ENCODE data around the gene OR2B2.
"Not testable (repeated sequence)": the region's sequence is repeated elsewhere in the genome, so short reads cannot be mapped to it uniquely, and the experiment has no call there.

OR2B2 gene

GRCh38 chr6:27911956-27912446, at the start of gene OR2B2:
TSS of gene OR2B2 (minus strand) at chr6:27912396. CDS start at chr6:27912319, 77 bp downstream.
- no peak for DNase-seq (ENCODE audit: low spot score)

DNA sequence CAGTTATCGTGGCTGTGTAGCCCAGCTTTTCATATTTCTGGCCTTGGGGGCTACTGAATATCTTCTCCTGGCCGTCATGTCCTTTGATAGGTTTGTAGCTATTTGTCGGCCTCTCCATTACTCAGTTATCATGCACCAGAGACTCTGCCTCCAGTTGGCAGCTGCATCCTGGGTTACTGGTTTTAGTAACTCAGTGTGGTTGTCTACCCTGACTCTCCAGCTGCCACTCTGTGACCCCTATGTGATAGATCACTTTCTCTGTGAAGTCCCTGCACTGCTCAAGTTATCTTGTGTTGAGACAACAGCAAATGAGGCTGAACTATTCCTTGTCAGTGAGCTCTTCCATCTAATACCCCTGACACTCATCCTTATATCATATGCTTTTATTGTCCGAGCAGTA, 45.3 kb upstream of the OR2B2 start:
- DNase-seq (ENCODE audit: low spot score), result no peak

DNA sequence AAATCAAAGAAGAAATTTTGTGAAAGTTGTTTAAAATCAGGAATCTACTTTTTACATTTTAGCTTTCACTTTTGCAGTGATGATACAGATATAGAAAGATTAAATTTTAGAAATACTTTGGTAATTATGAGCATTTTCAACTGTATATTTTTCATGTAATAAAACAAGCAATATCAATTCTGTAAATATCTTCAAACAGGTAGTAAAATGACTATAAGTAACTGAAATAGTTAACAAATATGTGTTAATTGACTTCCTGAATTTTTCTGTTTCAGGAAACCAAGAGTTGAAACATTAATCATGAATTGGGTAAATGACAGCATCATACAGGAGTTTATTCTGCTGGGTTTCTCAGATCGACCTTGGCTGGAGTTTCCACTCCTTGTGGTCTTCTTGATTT, 44.7 kb upstream of the OR2B2 start, which contains the start of gene OR2B6:
OR2B6 (plus strand) TSS at position 301 of the 400 bp plus-strand sequence; CDS start at position 301, 0 bp downstream.
- no peak for DNase-seq (ENCODE audit: low spot score)

- no peak for DNase-seq (ENCODE audit: low spot score)
These were observed 38.8 kb upstream of the OR2B2 start for GRCh38 chr6:27951040-27951439.

GRCh38 chr6:27948237-27948636, 36.0 kb upstream of the OR2B2 start:
- DNase-seq (ENCODE audit: low spot score), result no peak

DNA sequence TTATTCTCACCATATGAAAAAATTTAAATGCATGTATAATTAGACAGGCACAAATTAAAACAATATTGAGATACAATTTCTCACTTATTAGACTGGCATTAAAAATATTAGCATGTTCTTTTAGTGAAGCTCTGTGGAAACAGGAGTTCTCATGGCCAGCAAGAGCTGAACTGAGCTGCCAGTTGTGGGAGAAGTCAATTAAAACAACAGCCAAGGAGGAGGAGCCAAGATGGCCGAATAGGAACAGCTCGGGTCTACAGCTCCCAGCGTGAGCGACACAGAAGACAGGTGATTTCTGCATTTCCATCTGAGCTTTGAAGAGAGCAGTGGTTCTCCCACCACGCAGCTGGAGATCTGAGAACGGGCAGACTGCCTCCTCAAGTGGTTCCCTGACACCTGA, 30.9 kb upstream of the OR2B2 start:
- not testable (repeated sequence) for DNase-seq (ENCODE audit: low spot score)

- no peak for DNase-seq (ENCODE audit: low spot score)
These were observed 28.6 kb upstream of the OR2B2 start for GRCh38 chr6:27940766-27941165.

DNA sequence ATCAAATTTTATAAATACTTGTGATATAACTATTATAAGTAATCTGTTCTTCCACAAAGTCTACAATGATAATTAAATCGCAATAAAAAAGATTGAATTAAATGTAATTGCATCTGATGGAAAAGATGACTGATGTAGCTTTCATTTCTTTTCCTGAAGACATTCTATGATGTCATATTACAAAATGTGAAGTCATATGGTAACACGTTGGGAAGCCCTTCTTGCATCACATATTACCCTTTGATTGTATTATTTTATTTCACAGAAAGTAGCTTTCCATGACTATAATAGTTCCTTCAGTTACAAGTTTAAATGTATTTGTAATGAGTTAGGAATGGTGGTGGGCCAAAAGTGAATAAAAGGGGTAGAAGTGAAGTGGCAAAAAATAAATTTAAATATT, 19.0 kb upstream of the OR2B2 start:
- no peak for DNase-seq (ENCODE audit: low spot score)

DNA sequence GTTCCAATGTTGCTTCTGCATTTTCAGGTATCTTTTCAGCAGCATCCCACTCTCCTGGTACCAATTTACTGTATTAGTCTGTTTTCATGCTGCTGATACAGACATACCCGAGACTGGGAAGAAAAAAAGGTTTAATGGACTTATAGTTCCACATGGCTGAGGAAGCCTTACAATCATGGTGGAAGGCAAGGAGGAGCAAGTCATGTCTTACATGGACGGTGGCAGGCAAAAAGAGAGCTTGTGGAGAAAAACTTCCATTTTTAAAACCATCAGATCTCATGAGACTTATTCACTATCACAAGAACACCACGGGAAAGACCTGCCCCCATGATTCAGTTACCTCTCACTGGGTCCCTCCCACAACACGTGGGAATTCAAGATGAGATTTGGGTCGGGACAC, 17.7 kb upstream of the OR2B2 start:
- DNase-seq (ENCODE audit: low spot score), result not testable (repeated sequence)

GRCh38 chr6:27928041-27928440, 15.8 kb upstream of the OR2B2 start:
- not testable (repeated sequence) for DNase-seq (ENCODE audit: low spot score)

DNA sequence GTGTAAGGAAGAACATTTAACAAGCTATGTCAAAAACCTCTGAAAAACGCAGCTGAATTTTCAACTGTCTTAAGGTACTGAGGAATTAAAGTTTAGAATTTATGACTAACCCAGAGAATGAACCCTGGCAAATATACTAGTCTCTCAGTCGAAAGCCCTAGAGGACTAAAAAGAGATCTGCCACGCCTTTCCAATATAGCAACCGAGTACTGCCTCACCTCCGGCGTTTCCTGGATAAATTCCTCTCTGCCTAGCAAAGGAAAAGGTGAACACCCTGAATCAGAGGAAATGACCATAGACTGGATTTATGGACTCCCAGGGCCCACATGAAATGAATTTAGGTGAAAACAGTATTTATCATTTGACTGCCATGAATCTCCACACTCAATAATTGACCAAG, 12.0 kb upstream of the OR2B2 start:
- no peak for DNase-seq (ENCODE audit: low spot score)

DNA sequence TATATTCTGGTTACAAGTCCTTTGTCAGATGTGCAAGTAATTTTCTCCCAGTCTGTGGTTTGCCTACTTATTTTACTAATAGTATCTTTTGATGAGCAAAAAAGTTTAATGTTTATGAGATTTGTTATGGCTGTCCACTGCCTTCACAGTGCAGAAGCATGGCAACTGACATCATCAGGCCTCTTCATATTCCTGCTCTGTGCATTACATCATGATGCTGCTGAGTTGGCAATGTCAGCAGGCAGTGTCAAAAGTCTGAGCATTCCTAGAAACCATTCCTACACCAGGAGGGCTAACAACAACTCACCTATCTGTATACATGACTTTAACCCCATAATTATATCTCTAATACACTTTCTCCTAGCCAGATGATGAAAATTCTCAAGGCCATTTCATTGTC, 10.8 kb upstream of the OR2B2 start:
- DNase-seq (ENCODE audit: low spot score), result no peak

GRCh38 chr6:27908017-27908416, 4.2 kb downstream of the OR2B2 start:
- DNase-seq (ENCODE audit: low spot score), result no peak

- peak; percentile 76 for DNase-seq (ENCODE audit: low spot score)
These were observed 9.6 kb downstream of the OR2B2 start for GRCh38 chr6:27902335-27903314.

DNA sequence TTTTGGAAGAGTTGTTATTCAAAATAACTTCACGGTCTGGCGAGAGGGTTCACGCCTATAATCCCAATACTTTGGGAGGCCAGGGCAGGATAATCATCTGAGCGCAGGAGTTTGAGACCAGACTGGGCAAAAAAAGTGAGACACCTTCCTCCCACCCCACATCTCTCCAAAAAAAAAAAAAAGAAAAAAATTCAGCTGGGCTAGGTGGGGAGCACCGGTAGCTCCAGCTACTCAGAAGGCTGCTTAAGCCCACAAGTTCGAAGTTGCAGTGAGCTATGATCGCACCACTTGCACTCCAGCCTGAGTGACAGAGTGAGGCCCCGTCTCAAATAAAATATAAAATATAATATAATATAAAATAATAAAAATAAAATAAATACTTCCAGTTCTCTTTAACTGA, 10.4 kb downstream of the OR2B2 start:
- DNase-seq (ENCODE audit: low spot score), result no peak

DNA sequence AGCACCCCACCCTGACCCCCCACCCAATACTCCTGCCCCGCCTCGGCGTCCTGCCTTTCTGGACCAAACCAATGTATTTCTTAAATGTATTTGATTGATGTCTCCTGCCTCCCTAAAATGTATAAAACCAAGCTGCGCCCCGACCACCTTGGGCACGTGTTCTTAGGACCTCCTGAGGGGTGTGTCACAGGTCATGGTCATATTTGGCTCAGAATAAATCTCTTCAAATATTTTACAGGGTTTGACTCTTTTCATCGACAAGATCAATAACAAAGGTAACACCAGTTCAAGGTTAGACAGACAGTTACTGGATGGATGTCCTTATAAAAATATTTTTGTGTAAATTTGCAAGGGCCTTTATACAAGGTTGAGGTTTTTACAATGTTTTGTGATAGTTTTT, 12.0 kb downstream of the OR2B2 start:
- not testable (repeated sequence) for DNase-seq (ENCODE audit: low spot score)

DNA sequence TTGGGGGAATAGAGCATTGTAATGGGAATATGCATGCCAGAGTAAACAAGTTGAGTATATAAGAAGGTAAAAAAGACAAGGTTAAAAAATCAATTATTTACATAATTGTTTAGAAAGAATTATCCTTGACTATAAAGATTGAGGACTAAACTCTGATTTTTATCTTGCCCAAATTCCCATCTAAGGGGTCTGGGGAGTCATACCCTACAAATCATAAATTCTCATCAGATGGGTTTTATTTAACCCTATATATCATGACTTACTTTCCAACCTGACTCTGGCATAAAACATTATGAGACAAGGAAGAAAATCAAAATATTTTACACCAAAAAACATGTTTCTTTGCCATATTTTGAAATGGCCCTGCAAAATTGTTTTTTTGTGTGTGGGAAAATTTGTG, 12.7 kb downstream of the OR2B2 start:
- no peak for DNase-seq (ENCODE audit: low spot score)

DNA sequence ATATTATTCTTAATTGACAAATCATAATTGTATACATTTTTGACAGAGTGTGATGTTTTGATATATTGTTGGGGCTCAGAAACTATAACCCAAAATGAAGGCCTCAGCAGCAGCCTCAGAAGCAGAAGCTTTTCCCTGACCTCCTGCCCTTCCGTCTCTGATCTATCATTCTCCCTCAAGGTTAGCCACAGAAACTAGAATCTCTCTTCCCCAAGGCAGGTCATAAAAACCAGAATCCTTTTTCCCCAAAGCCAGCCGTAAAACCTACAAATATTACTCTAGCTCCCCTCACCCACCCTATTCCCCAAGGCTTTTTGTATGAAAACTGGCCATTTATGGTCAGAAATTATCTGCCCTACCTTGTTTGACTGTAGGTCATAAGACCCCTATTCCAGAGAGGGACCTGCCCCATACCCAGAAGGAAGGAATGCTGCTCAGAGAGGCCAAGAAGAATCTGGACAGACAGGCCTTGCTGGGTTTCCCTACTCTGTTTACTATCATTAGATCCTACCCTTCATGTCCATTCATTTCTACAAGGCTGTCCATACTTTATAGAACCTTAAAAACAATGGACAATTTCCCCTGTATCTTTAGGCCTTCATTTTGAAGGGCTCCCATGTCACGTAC, 14.5 kb downstream of the OR2B2 start:
- DNase-seq (ENCODE audit: low spot score), result no peak

- DNase-seq (ENCODE audit: low spot score), result no peak
These were observed 15.8 kb downstream of the OR2B2 start for GRCh38 chr6:27896398-27896796.

DNA sequence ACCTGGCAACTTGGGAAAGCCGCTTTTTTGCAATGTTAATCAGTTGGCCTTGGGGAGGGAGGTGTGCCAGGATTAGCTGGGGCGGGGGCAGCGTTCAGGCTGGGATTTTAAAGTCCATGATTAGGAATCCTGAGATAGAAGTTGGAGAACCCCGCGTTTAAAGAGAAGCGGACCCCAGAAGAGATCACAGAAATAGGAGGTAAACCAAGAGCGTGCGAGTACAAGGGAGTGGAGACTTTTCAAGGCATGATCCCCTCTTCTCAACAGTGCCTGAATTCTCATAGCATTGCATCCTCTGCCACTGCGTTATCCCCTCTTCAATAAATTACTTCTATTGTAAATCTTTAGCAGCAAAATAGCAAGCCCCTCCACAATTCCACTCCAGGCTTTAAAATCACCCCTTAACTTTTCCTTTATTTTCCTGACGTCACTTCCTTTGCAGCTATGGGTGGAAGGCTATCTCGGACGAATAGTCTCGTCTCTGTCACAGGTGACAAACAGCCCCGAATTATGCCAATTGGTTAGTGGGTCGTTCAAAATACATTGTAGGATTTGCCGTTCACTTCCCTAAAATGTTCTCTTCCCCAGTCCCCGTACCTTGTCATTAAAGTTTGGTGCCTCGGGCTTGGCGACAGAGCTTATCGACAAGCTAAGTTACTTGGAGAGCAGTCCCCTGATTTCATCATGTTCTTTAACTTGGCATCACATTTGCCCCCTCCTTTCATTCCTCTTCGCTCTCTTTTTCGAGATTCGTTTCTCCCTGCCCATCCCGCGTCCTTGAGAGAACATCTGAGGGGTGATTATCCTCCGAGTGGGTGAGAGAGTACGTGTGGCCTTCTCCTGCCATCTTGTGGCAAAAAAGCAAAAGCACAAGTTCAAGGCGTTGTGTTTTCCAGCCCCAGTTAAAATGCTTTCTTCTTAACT, 17.1 kb downstream of the OR2B2 start:
- peak; percentile 79 for DNase-seq (ENCODE audit: low spot score)

- DNase-seq (ENCODE audit: low spot score), result peak; percentile 96
These were observed 18.1 kb downstream of the OR2B2 start for GRCh38 chr6:27893836-27894807.
